K562 (cell line): ENCODE results near the gene SVIL. TPM values are rescaled to one million over a fixed set of nuclear protein-coding genes. Genes with fewer than 3 reads are reported as not detected.

Experiments used
- ATAC-seq: fragments of 200-7000 bp; cut with Tn5 transposase; 3 replicates; pipeline ENCODE4 v1.9.1; 2020; ENCODE audit warnings: moderate library complexity
- BruUV-seq: library from RNA; stranded (reverse); fragments of 400-500 nt; replicated peaks from 2 replicates; lab custom pipeline; 2021; lab: Mats Ljungman, UMichigan
- CTCF ChIA-PET: fragments of 300-600 bp; formaldehyde crosslinking; extraction: SDS; loops from one replicate; lab custom pipeline; 2021; ENCODE audit warnings: low intra/inter-chr PET ratio; lab: Yijun Ruan, JAX
- POLR2A ChIA-PET: fragments of 300-600, 350-650 bp; sonication (Branson Sonifier 250); formaldehyde crosslinking; extraction: SDS; loops from one replicate; lab custom pipeline; 2021; ENCODE audit warnings: antibody characterized with exemption, inconsistent platforms; lab: Yijun Ruan, JAX
- DNase-seq, 4 experiments: peaks; one replicate each; pipeline versions ENCODE4 v3.0.0 to v3.0.0-alpha.2; 2011 to 2018; ENCODE audit warnings: low spot score in 3 of 4, mixed read lengths in 3 of 4; ENCODE audit errors: extremely low read depth in 1 of 4
- FAIRE-seq: peaks from 2 replicates; lab custom pipeline; 2011; peaks lifted over from hg19 to GRCh38; lab: Jason Lieb, UNC
- H2AFZ ChIP-seq: 2 replicates; pipeline ENCODE4 v1.6.0; 2011; ENCODE audit warnings: low read depth, low read length, control low read depth, inconsistent platforms
- H3K27ac ChIP-seq: fragments of 200-600 bp; 3 replicates; pipeline ENCODE4 v1.8.0; 2011; ENCODE audit warnings: low read depth, mild to moderate bottlenecking, control low read depth, inconsistent platforms, low read length, moderate library complexity, mixed read lengths; ENCODE audit errors: extremely low read depth
- H3K27me3 ChIP-seq, 2 experiments: fragments of 300-600 bp in 1 of 2; 2 replicates in 1 of 2; 3 replicates in 1 of 2; pipeline versions ENCODE4 v1.6.0 to v1.8.0; 2011; ENCODE audit warnings: inconsistent platforms in 2 of 2, low read length in 2 of 2, mild to moderate bottlenecking in 1 of 2, mixed read lengths in 1 of 2, moderate library complexity in 1 of 2; ENCODE audit not compliant: control insufficient read depth in 2 of 2, insufficient read depth in 2 of 2
- H3K36me3 ChIP-seq: fragments of 300-600 bp; 3 replicates; pipeline ENCODE4 v1.8.0; 2011; ENCODE audit warnings: mild to moderate bottlenecking, low read length, inconsistent platforms; ENCODE audit not compliant: control insufficient read depth, insufficient read depth
- H3K4me1 ChIP-seq, 2 experiments: fragments of 200-600 bp in 1 of 2; replicated peaks in 1 of 2; 2 replicates in 1 of 2; 3 replicates in 1 of 2; pipeline versions ENCODE4 v1.5.1 to v1.8.0; 2011; ENCODE audit warnings: inconsistent platforms in 2 of 2, low read length in 2 of 2, mild to moderate bottlenecking in 1 of 2, mixed read lengths in 1 of 2, moderate library complexity in 1 of 2; ENCODE audit not compliant: control insufficient read depth in 2 of 2, insufficient read depth in 2 of 2
- H3K4me2 ChIP-seq: 2 replicates; pipeline ENCODE4 v1.6.1; 2011; ENCODE audit warnings: low read length, control low read depth, inconsistent platforms, mixed read lengths; ENCODE audit not compliant: insufficient read depth
- H3K4me3 ChIP-seq: fragments of 200-600 bp; sonication (generic), shearing (Covaris generic); 2 replicates; pipeline ENCODE4 v1.5.1; 2016; ENCODE audit warnings: control low read depth, inconsistent platforms
- H3K79me2 ChIP-seq: fragments of 200-600 bp; 3 replicates; pipeline ENCODE4 v1.8.0; 2011; ENCODE audit warnings: low read length, inconsistent platforms; ENCODE audit not compliant: control insufficient read depth, insufficient read depth
- H3K9ac ChIP-seq, 2 experiments: 2 replicates each; pipeline versions ENCODE4 v1.6.0 to v1.6.1; 2011; ENCODE audit warnings: low read depth in 2 of 2, low read length in 2 of 2, control low read depth in 1 of 2, inconsistent platforms in 1 of 2, mild to moderate bottlenecking in 1 of 2, mixed read lengths in 1 of 2; ENCODE audit not compliant: insufficient read depth in 1 of 2
- H3K9me1 ChIP-seq: one replicate; pipeline ENCODE4 v1.6.0; 2011; ENCODE audit warnings: inconsistent platforms, mild to moderate bottlenecking, low read length, moderate library complexity; ENCODE audit not compliant: control insufficient read depth, insufficient read depth
- H3K9me3 ChIP-seq: replicated peaks from 2 replicates; pipeline ENCODE4 v1.5.1; 2011; ENCODE audit warnings: low read depth, low read length, inconsistent platforms; ENCODE audit not compliant: control insufficient read depth, insufficient read depth
- H4K20me1 ChIP-seq: replicated peaks from 2 replicates; pipeline ENCODE4 v1.6.1; 2011; ENCODE audit warnings: low read length, inconsistent platforms, mixed read lengths; ENCODE audit not compliant: control insufficient read depth, insufficient read depth
- AFF1 ChIP-seq, 2 experiments: fragments of 450-650 bp; IDR thresholded peaks; 2 replicates each; pipeline ENCODE4 v1.6.1; 2018; ENCODE audit warnings: mild to moderate bottlenecking in 2 of 2, low read depth in 1 of 2; ENCODE audit not compliant: partially characterized antibody in 2 of 2
- ERF ChIP-seq: fragments of 450-650 bp; formaldehyde crosslinking; IDR thresholded peaks from 2 replicates; pipeline ENCODE4 v1.4.0; 2020; ENCODE audit warnings: mild to moderate bottlenecking, mixed read lengths
- ETS2 ChIP-seq: IDR thresholded peaks from 2 replicates; pipeline ENCODE4 v1.6.1; 2016; ENCODE audit warnings: borderline replicate concordance, missing genetic modification characterization, mild to moderate bottlenecking, moderate library complexity, missing compliant biosample characterization; ENCODE audit not compliant: poor library complexity, severe bottlenecking
- HDAC1 ChIP-seq, 2 experiments: fragments of 450-650 bp; IDR thresholded peaks; 2 replicates each; pipeline ENCODE4 v1.6.1; 2016 to 2017; ENCODE audit warnings: inconsistent platforms in 1 of 2, mild to moderate bottlenecking in 1 of 2, moderate library complexity in 1 of 2
- MIER1 ChIP-seq: fragments of 450-650 bp; IDR thresholded peaks from 2 replicates; pipeline ENCODE4 v1.6.1; 2016; ENCODE audit warnings: antibody characterized with exemption, mild to moderate bottlenecking, low read depth
- PHF21A ChIP-seq: fragments of 450-650 bp; IDR thresholded peaks from 2 replicates; pipeline ENCODE4 v1.6.1; 2017; ENCODE audit warnings: low read depth, borderline replicate concordance
- SMAD3 ChIP-seq: fragments of 450-650 bp; formaldehyde crosslinking; conservative IDR thresholded peaks from 2 replicates; pipeline ENCODE4 v1.4.0; 2020; ENCODE audit warnings: mild to moderate bottlenecking
- ZNF347 ChIP-seq: fragments of 450-650 bp; formaldehyde crosslinking; IDR thresholded peaks from 2 replicates; pipeline ENCODE4 v1.4.0; 2020; ENCODE audit warnings: low read depth, mild to moderate bottlenecking, moderate library complexity
- ZNF445 ChIP-seq: fragments of 250-450 bp; sonication (Bioruptor Pico); IDR thresholded peaks from 2 replicates; pipeline ENCODE4 v1.4.0; 2020; ENCODE audit warnings: low read depth, mild to moderate bottlenecking, moderate library complexity
- ZNF717 ChIP-seq: fragments of 250-450 bp; sonication (Bioruptor Pico); IDR thresholded peaks from 2 replicates; pipeline ENCODE4 v1.5.0; 2021
- WGBS: fragments of 100-300 bp; shearing (Covaris generic); methylation state at CpG from one replicate; pipeline ENCODE4 v1.1.6; 2016; ENCODE audit warnings: low coverage, mixed read lengths; ENCODE audit not compliant: insufficient coverage; ENCODE audit errors: missing lambda C conversion rate; 5-methylcytosine and 5-hydroxymethylcytosine counted together
- in situ Hi-C: fragments of 300-500 bp; cut with MboI; formaldehyde crosslinking; loops from 4 replicates; pipeline ENCODE4 v1.15.0; 2018; ENCODE audit warnings: inconsistent platforms, mixed read lengths
- intact Hi-C: fragments of 100-400 bp; cut with micrococcal nuclease; formaldehyde crosslinking; loops from 2 replicates; pipeline ENCODE4 v1.14.2; 2022
- polyA plus RNA-seq, 8 experiments: library from polyadenylated mRNA; depleted of rRNA in 4 of 8; stranded (reverse) in 5 of 8; unstranded in 3 of 8; fragments of >200 nt; fragmentation: Nextera tagmentation in 2 of 8; fragmentation: Illumina TruSeq in 1 of 8; extraction: Ambion mirVana in 2 of 8; extraction: Trizol in 1 of 8; gene quantifications; 2 replicates each; pipeline versions ENCODE4 v1.2.1 to v1.2.3, GENCODE V29; 2011 to 2014; ENCODE audit warnings: inconsistent platforms in 1 of 8, missing spikeins in 1 of 8
- total RNA-seq, 7 experiments: library from RNA; depleted of rRNA in 6 of 7; stranded (reverse); fragments of >200 nt in 6 of 7; fragmentation: Illumina TruSeq in 2 of 7; extraction: Trizol in 2 of 7; gene quantifications; 2 replicates each; pipeline versions ENCODE4 v1.2.1 to v1.2.3, GENCODE V29; 2011 to 2021; ENCODE audit warnings: low replicate concordance in 1 of 7
- TF ChIP-seq, protein P1 (sequence below): fragments of 200-800 bp; sonication (Bioruptor generic); IDR thresholded peaks from 2 replicates; pipeline ENCODE4 v1.6.1; 2017; ENCODE audit warnings: missing genetic modification characterization, missing compliant biosample characterization
- TF ChIP-seq, protein P2 (sequence below): fragments of 250-450 bp; sonication (Bioruptor Pico); IDR thresholded peaks from 2 replicates; pipeline ENCODE4 v1.9.0; 2021; ENCODE audit warnings: mild to moderate bottlenecking, inconsistent platforms

SVIL gene
- total and polyA plus RNA-seq, 9 of the 15 experiments (the other 6 are each of a cell fraction or from before 2014, with no cell fraction given) = under 0.01 to 0.18 (median 0.05) TPM; not detected in 3

GRCh38 chr10:29657719-29658274 is 23.0 kb upstream of the SVIL start (continued):
- TF ChIP-seq, protein P1, sequence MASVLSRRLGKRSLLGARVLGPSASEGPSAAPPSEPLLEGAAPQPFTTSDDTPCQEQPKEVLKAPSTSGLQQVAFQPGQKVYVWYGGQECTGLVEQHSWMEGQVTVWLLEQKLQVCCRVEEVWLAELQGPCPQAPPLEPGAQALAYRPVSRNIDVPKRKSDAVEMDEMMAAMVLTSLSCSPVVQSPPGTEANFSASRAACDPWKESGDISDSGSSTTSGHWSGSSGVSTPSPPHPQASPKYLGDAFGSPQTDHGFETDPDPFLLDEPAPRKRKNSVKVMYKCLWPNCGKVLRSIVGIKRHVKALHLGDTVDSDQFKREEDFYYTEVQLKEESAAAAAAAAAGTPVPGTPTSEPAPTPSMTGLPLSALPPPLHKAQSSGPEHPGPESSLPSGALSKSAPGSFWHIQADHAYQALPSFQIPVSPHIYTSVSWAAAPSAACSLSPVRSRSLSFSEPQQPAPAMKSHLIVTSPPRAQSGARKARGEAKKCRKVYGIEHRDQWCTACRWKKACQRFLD = no peak

- ChIA-PET CTCF (no interaction called here), POLR2A (no interaction called here)
- H3K27me3 ChIP-seq = no peaks in the 10 kb centered on the region
- ATAC-seq = no peak
- no peaks in the 10 kb centered on the region for H3K9me3 ChIP-seq
- BruUV-seq = no TSS peak
- no peak for FAIRE-seq
- no peak for DNase-seq
- no peaks in the 10 kb centered on the region for H3K36me3 ChIP-seq
- 0% methylated on average over 2 of the region's 2 CpGs for WGBS
- H3K9ac ChIP-seq = no peak overlapping the region
- H3K4me2 ChIP-seq = no peak overlapping the region
- H3K4me1 ChIP-seq = no peaks in the 10 kb centered on the region
- no peaks in the 10 kb centered on the region for H3K9me1 ChIP-seq
- no peak overlapping the region for H3K4me3 ChIP-seq
- intact Hi-C loops (no loop called here), in situ Hi-C loops (no loop called here)
- no peaks in the 10 kb centered on the region for H3K79me2 ChIP-seq
- H4K20me1 ChIP-seq = no peaks in the 10 kb centered on the region
- no peak overlapping the region for H2AFZ ChIP-seq
- H3K27ac ChIP-seq = no peak overlapping the region
- TF ChIP-seq ETS2 (tag) (no peak), MIER1 (no peak), PHF21A (no peak), AFF1 (IDR thresholded peaks at IDR 0.05; ENCODE audit: low read depth in 1 of 2, partially characterized antibody in 2 of 2) (no peak), ZNF717 (CRISPR knock-in tag) (no peak), ERF (CRISPR knock-in tag) (no peak), ZNF347 (no peak), SMAD3 (CRISPR knock-in tag) (no peak), HDAC1 (IDR thresholded peaks at IDR 0.05) (no peak), ZNF445 (CRISPR knock-in tag) (no peak)
- TF ChIP-seq, protein P2, sequence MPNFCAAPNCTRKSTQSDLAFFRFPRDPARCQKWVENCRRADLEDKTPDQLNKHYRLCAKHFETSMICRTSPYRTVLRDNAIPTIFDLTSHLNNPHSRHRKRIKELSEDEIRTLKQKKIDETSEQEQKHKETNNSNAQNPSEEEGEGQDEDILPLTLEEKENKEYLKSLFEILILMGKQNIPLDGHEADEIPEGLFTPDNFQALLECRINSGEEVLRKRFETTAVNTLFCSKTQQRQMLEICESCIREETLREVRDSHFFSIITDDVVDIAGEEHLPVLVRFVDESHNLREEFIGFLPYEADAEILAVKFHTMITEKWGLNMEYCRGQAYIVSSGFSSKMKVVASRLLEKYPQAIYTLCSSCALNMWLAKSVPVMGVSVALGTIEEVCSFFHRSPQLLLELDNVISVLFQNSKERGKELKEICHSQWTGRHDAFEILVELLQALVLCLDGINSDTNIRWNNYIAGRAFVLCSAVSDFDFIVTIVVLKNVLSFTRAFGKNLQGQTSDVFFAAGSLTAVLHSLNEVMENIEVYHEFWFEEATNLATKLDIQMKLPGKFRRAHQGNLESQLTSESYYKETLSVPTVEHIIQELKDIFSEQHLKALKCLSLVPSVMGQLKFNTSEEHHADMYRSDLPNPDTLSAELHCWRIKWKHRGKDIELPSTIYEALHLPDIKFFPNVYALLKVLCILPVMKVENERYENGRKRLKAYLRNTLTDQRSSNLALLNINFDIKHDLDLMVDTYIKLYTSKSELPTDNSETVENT (CRISPR knock-in tag) = no peak
Observed at GRCh38 chr10:29656451-29656992, 21.8 kb upstream of the SVIL start.
